HepG2 (cell line): ENCODE data around the gene BORCS5. TPM values are rescaled to one million over a fixed set of nuclear protein-coding genes. Genes with fewer than 3 reads are reported as not detected.
A peak's percentile ranks its signal among the peaks of the same experiment; 100 is the strongest.

ENCODE experiments used
- AHR ChIP-seq: IDR thresholded peaks from 2 replicates; pipeline ENCODE4 v1.6.1; 2018; ENCODE audit warnings: missing genetic modification reagents, missing compliant biosample characterization
- BCL6 ChIP-seq: IDR thresholded peaks from 2 replicates; pipeline ENCODE4 v1.6.1; 2016; ENCODE audit warnings: missing genetic modification reagents, missing compliant biosample characterization
- ELF1 ChIP-seq: sonication (generic); formaldehyde crosslinking; IDR thresholded peaks from 2 replicates; pipeline ENCODE4 v1.4.0; 2020; ENCODE audit warnings: missing genetic modification reagents
- FOXJ3 ChIP-seq: sonication (generic); formaldehyde crosslinking; IDR thresholded peaks from 2 replicates; pipeline ENCODE4 v1.4.0; 2020; ENCODE audit warnings: missing genetic modification reagents, mild to moderate bottlenecking, borderline replicate concordance
- HMG20B ChIP-seq: conservative IDR thresholded peaks from 2 replicates; pipeline ENCODE4 v1.6.1; 2016; ENCODE audit warnings: missing genetic modification reagents, missing compliant biosample characterization
- HNRNPL ChIP-seq: fragments of 200-400 bp; formaldehyde crosslinking; IDR thresholded peaks from 2 replicates; pipeline ENCODE4 v1.6.1; 2017; ENCODE audit warnings: mild to moderate bottlenecking, low read depth, low read length
- KMT2A ChIP-seq: sonication (generic); formaldehyde crosslinking; IDR thresholded peaks from 2 replicates; pipeline ENCODE4 v1.4.0; 2020; ENCODE audit warnings: missing genetic modification reagents
- MAFG ChIP-seq: sonication (generic); formaldehyde crosslinking; IDR thresholded peaks from 2 replicates; pipeline ENCODE4 v1.5.1; 2020; ENCODE audit warnings: mild to moderate bottlenecking, missing genetic modification reagents
- MED13 ChIP-seq: sonication (generic); formaldehyde crosslinking; IDR thresholded peaks from 2 replicates; pipeline ENCODE4 v1.5.0; 2020; ENCODE audit warnings: missing genetic modification reagents
- POGZ ChIP-seq: sonication (generic); formaldehyde crosslinking; IDR thresholded peaks from 2 replicates; pipeline ENCODE4 v1.4.0; 2020; ENCODE audit warnings: mild to moderate bottlenecking, missing genetic modification reagents
- SSRP1 ChIP-seq: IDR thresholded peaks from 2 replicates; pipeline ENCODE4 v1.6.1; 2016; ENCODE audit warnings: control low read depth
- TAF1 ChIP-seq: sonication (generic); formaldehyde crosslinking; IDR thresholded peaks from 2 replicates; pipeline ENCODE4 v1.4.0; 2020; ENCODE audit warnings: missing genetic modification reagents
- TCF12 ChIP-seq, 2 experiments: fragments of 450-650 bp in 1 of 2; sonication (generic) in 1 of 2; formaldehyde crosslinking in 1 of 2; IDR thresholded peaks; 2 replicates each; pipeline versions ENCODE4 v1.6.1 to v1.8.0; 2017 to 2022; ENCODE audit warnings: antibody characterized with exemption in 1 of 2, mild to moderate bottlenecking in 1 of 2, missing genetic modification reagents in 1 of 2, moderate library complexity in 1 of 2
- TCF7 ChIP-seq: sonication (generic); IDR thresholded peaks from 2 replicates; pipeline ENCODE4 v1.6.1; 2016; ENCODE audit warnings: antibody characterized with exemption, low read depth
- ZFP36L2 ChIP-seq: sonication (generic); formaldehyde crosslinking; IDR thresholded peaks from 2 replicates; pipeline ENCODE4 v1.4.0; 2020; ENCODE audit warnings: missing genetic modification reagents
- ZFP82 ChIP-seq: sonication (generic); formaldehyde crosslinking; IDR thresholded peaks from 2 replicates; pipeline ENCODE4 v1.5.1; 2020; ENCODE audit warnings: mild to moderate bottlenecking, missing genetic modification reagents, borderline replicate concordance
- ZNF331 ChIP-seq: sonication (generic); formaldehyde crosslinking; IDR thresholded peaks from 2 replicates; pipeline ENCODE4 v1.4.0; 2020; ENCODE audit warnings: missing genetic modification reagents
- ZNF33B ChIP-seq: sonication (generic); formaldehyde crosslinking; IDR thresholded peaks from 2 replicates; pipeline ENCODE4 v1.5.1; 2020; ENCODE audit warnings: mild to moderate bottlenecking, missing genetic modification reagents
- ZNF510 ChIP-seq: sonication (generic); formaldehyde crosslinking; IDR thresholded peaks from 2 replicates; pipeline ENCODE4 v1.4.0; 2020; ENCODE audit warnings: low read depth, mild to moderate bottlenecking, missing genetic modification reagents
- ZNF567 ChIP-seq: sonication (generic); formaldehyde crosslinking; IDR thresholded peaks from 2 replicates; pipeline ENCODE4 v1.8.1; 2023; ENCODE audit warnings: mild to moderate bottlenecking, missing genetic modification reagents, borderline replicate concordance
- ZNF839 ChIP-seq: sonication (generic); formaldehyde crosslinking; IDR thresholded peaks from 2 replicates; pipeline ENCODE4 v1.4.0; 2020; ENCODE audit warnings: missing genetic modification reagents, mild to moderate bottlenecking, borderline replicate concordance
- polyA plus RNA-seq, 8 experiments: library from polyadenylated mRNA; depleted of rRNA in 3 of 8; stranded (reverse) in 7 of 8; unstranded in 1 of 8; fragments of >200 nt; fragmentation: Illumina TruSeq in 4 of 8; extraction: Trizol in 4 of 8; gene quantifications; 2 replicates each; pipeline versions ENCODE4 v1.2.1 to v1.2.3, GENCODE V29; 2011 to 2016; ENCODE audit warnings: low read depth in 4 of 8, missing spikeins in 1 of 8, mixed read lengths in 1 of 8; ENCODE audit not compliant: insufficient read depth in 1 of 8
- total RNA-seq, 5 experiments: library from RNA; depleted of rRNA; stranded (reverse); fragments of >200 nt; fragmentation: Illumina TruSeq; extraction: Trizol; gene quantifications; 2 replicates each; pipeline ENCODE4 v1.2.3, GENCODE V29; 2016; ENCODE audit warnings: low read depth in 1 of 5
- TF ChIP-seq, protein P1 (sequence below): sonication (generic); formaldehyde crosslinking; IDR thresholded peaks from 2 replicates; pipeline ENCODE4 v1.5.0; 2020; ENCODE audit warnings: mild to moderate bottlenecking, missing genetic modification reagents, borderline replicate concordance
- TF ChIP-seq, protein P2 (sequence below): IDR thresholded peaks from 2 replicates; pipeline ENCODE4 v1.6.1; 2016; ENCODE audit warnings: missing compliant biosample characterization, missing genetic modification reagents, borderline replicate concordance

Gene BORCS5
- total and polyA plus RNA-seq, 2 of the 13 experiments (the other 11 are each of a cell fraction or from before 2014, with no cell fraction given): 3.9 to 4.7 TPM

DNA sequence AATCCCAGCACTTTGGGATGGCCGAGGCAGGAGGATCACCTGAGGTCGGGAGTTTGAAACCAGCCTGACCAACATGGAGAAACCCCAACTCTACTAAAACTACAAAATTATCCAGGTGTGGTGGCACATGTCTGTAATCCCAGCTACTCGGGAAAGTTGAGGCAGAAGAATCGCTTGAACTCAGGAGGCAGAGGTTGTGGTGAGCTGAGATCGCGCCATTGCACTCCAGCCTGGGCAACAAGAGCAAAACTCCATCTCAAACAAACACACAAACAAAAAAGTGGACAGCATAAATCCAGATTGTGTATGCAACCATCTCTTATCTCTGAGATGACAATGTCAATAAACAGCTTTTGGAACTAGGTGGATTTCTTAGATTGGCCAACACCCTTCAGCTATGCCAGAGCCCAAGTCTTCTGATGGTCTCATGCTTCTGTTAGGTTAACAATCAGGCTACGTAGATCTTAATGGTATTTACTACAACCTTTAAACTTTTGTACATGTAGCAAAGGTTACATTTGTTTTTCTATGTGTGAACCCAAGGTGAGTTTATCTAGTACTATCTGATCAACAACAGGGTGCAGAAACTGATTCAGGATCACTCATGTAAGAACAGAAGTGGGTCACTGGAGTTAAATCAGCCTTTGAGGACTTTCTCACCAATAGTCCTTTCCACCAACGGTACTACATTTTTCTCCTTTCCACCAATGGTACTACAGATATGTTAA, 132.1 kb downstream of the BORCS5 start (continued):
- TF ChIP-seq, protein P1, sequence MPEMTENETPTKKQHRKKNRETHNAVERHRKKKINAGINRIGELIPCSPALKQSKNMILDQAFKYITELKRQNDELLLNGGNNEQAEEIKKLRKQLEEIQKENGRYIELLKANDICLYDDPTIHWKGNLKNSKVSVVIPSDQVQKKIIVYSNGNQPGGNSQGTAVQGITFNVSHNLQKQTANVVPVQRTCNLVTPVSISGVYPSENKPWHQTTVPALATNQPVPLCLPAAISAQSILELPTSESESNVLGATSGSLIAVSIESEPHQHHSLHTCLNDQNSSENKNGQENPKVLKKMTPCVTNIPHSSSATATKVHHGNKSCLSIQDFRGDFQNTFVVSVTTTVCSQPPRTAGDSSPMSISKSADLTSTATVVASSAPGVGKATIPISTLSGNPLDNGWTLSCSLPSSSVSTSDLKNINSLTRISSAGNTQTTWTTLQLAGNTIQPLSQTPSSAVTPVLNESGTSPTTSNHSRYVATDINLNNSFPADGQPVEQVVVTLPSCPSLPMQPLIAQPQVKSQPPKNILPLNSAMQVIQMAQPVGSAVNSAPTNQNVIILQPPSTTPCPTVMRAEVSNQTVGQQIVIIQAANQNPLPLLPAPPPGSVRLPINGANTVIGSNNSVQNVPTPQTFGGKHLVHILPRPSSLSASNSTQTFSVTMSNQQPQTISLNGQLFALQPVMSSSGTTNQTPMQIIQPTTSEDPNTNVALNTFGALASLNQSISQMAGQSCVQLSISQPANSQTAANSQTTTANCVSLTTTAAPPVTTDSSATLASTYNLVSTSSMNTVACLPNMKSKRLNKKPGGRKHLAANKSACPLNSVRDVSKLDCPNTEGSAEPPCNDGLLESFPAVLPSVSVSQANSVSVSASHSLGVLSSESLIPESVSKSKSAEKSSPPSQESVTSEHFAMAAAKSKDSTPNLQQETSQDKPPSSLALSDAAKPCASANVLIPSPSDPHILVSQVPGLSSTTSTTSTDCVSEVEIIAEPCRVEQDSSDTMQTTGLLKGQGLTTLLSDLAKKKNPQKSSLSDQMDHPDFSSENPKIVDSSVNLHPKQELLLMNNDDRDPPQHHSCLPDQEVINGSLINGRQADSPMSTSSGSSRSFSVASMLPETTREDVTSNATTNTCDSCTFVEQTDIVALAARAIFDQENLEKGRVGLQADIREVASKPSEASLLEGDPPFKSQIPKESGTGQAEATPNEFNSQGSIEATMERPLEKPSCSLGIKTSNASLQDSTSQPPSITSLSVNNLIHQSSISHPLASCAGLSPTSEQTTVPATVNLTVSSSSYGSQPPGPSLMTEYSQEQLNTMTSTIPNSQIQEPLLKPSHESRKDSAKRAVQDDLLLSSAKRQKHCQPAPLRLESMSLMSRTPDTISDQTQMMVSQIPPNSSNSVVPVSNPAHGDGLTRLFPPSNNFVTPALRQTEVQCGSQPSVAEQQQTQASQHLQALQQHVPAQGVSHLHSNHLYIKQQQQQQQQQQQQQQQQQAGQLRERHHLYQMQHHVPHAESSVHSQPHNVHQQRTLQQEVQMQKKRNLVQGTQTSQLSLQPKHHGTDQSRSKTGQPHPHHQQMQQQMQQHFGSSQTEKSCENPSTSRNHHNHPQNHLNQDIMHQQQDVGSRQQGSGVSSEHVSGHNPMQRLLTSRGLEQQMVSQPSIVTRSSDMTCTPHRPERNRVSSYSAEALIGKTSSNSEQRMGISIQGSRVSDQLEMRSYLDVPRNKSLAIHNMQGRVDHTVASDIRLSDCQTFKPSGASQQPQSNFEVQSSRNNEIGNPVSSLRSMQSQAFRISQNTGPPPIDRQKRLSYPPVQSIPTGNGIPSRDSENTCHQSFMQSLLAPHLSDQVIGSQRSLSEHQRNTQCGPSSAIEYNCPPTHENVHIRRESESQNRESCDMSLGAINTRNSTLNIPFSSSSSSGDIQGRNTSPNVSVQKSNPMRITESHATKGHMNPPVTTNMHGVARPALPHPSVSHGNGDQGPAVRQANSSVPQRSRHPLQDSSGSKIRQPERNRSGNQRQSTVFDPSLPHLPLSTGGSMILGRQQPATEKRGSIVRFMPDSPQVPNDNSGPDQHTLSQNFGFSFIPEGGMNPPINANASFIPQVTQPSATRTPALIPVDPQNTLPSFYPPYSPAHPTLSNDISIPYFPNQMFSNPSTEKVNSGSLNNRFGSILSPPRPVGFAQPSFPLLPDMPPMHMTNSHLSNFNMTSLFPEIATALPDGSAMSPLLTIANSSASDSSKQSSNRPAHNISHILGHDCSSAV (CRISPR knock-in tag): no peak
- TF ChIP-seq ZNF33B (no peak), ZFP82 (no peak), TCF12 (IDR thresholded peaks at IDR 0.05) (no peak), TCF12 (CRISPR knock-in tag; IDR thresholded peaks at IDR 0.05) (0 out of 2 replicates have a peak, but pooled peaks have one; percentile 45), ZNF567 (CRISPR knock-in tag) (no peak), BCL6 (CRISPR knock-in tag) (peak; percentile 31; the same call in 1 of the 2 replicates), POGZ (CRISPR knock-in tag) (peak; percentile 63), ZFP36L2 (CRISPR knock-in tag) (no peak), AHR (CRISPR knock-in tag) (no peak), MED13 (CRISPR knock-in tag) (no peak), KMT2A (no peak), ZNF331 (CRISPR knock-in tag) (no peak), TAF1 (CRISPR knock-in tag) (no peak), ZNF510 (no peak), MAFG (CRISPR knock-in tag) (no peak), TCF7 (peak; percentile 60), HNRNPL (no peak), HMG20B (CRISPR knock-in tag) (no peak), ELF1 (CRISPR knock-in tag) (no peak), ZNF839 (no peak), SSRP1 (CRISPR knock-in tag) (no peak), FOXJ3 (CRISPR knock-in tag) (peak; percentile 74; the same call in 1 of the 2 replicates)
- TF ChIP-seq, protein P2, sequence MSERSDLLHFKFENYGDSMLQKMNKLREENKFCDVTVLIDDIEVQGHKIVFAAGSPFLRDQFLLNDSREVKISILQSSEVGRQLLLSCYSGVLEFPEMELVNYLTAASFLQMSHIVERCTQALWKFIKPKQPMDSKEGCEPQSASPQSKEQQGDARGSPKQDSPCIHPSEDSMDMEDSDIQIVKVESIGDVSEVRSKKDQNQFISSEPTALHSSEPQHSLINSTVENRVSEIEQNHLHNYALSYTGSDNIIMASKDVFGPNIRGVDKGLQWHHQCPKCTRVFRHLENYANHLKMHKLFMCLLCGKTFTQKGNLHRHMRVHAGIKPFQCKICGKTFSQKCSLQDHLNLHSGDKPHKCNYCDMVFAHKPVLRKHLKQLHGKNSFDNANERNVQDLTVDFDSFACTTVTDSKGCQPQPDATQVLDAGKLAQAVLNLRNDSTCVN (CRISPR knock-in tag): no peak
